H9 (cell line): ENCODE data around the gene PCDHA1. TPM values are rescaled to one million over a fixed set of nuclear protein-coding genes. Genes with fewer than 3 reads are reported as not detected.

ENCODE experiments used
- DNase-seq: peaks from one replicate; pipeline ENCODE4 v3.0.0-alpha.2; 2017
- H2AFZ ChIP-seq: one replicate; pipeline ENCODE4 v1.6.1; 2013; ENCODE audit warnings: mild to moderate bottlenecking, low read length, control low read depth, moderate library complexity
- H2AK5ac ChIP-seq: 2 replicates; pipeline ENCODE4 v1.6.1; 2013; ENCODE audit warnings: low read length, control low read depth, mixed read lengths; ENCODE audit not compliant: insufficient read length
- H2BK120ac ChIP-seq: one replicate; pipeline ENCODE4 v1.6.1; 2013; ENCODE audit warnings: low read depth, mild to moderate bottlenecking, low read length, control low read depth, inconsistent platforms; ENCODE audit not compliant: poor library complexity, severe bottlenecking
- H2BK12ac ChIP-seq: 2 replicates; pipeline ENCODE4 v1.6.1; 2013; ENCODE audit warnings: low read length, control low read depth, mixed read lengths, low read depth; ENCODE audit not compliant: insufficient read length
- H2BK15ac ChIP-seq: 2 replicates; pipeline ENCODE4 v1.6.1; 2013; ENCODE audit warnings: low read depth, low read length, control low read depth
- H2BK20ac ChIP-seq: one replicate; pipeline ENCODE4 v1.6.1; 2013; ENCODE audit warnings: low read depth, mild to moderate bottlenecking, low read length, control low read depth, inconsistent platforms; ENCODE audit not compliant: poor library complexity, severe bottlenecking
- H2BK5ac ChIP-seq: 2 replicates; pipeline ENCODE4 v1.6.1; 2013; ENCODE audit warnings: low read length, control low read depth, mixed read lengths; ENCODE audit not compliant: insufficient read length
- H3K14ac ChIP-seq: 2 replicates; pipeline ENCODE4 v1.6.1; 2013; ENCODE audit warnings: low read length, control low read depth; ENCODE audit not compliant: insufficient read depth
- H3K18ac ChIP-seq: 2 replicates; pipeline ENCODE4 v1.6.1; 2013; ENCODE audit warnings: low read depth, mild to moderate bottlenecking, mixed read lengths, low read length, control low read depth; ENCODE audit not compliant: insufficient read length
- H3K23ac ChIP-seq: 2 replicates; pipeline ENCODE4 v1.6.1; 2013; ENCODE audit warnings: low read length, control low read depth, mixed read lengths, low read depth; ENCODE audit not compliant: insufficient read length
- H3K23me2 ChIP-seq: 2 replicates; pipeline ENCODE4 v1.6.1; 2013; ENCODE audit warnings: low read depth, mild to moderate bottlenecking, mixed read lengths, low read length, control low read depth; ENCODE audit not compliant: insufficient read length, poor library complexity, severe bottlenecking
- H3K27ac ChIP-seq: 2 replicates; pipeline ENCODE4 v1.5.1; 2013; ENCODE audit warnings: low read length, control low read depth, mixed read lengths, low read depth; ENCODE audit not compliant: insufficient read length
- H3K27me3 ChIP-seq: 2 replicates; pipeline ENCODE4 v1.6.1; 2013; ENCODE audit warnings: low read length, control low read depth, inconsistent platforms; ENCODE audit not compliant: insufficient read depth
- H3K4ac ChIP-seq: 2 replicates; pipeline ENCODE4 v1.6.1; 2013; ENCODE audit warnings: low read depth, mild to moderate bottlenecking, control low read depth, inconsistent platforms, low read length, moderate library complexity
- H3K4me1 ChIP-seq: 2 replicates; pipeline ENCODE4 v1.6.1; 2013; ENCODE audit warnings: low read length, control low read depth, inconsistent platforms; ENCODE audit not compliant: insufficient read depth
- H3K4me2 ChIP-seq: 2 replicates; pipeline ENCODE4 v1.6.1; 2013; ENCODE audit warnings: low read length, control low read depth, mixed read lengths; ENCODE audit not compliant: insufficient read length, insufficient read depth
- H3K56ac ChIP-seq: 2 replicates; pipeline ENCODE4 v1.6.1; 2013; ENCODE audit warnings: low read depth, mild to moderate bottlenecking, mixed read lengths, low read length, control low read depth; ENCODE audit not compliant: insufficient read length
- H3K79me1 ChIP-seq: 2 replicates; pipeline ENCODE4 v1.6.1; 2013; ENCODE audit warnings: low read depth, mild to moderate bottlenecking, moderate library complexity, low read length, control low read depth, inconsistent platforms; ENCODE audit not compliant: insufficient read depth, poor library complexity, severe bottlenecking
- H3K79me2 ChIP-seq: 2 replicates; pipeline ENCODE4 v1.6.1; 2013; ENCODE audit warnings: low read length, control low read depth, inconsistent platforms; ENCODE audit not compliant: insufficient read depth
- H3K9ac ChIP-seq: 2 replicates; pipeline ENCODE4 v1.6.1; 2013; ENCODE audit warnings: low read length, control low read depth, mixed read lengths; ENCODE audit not compliant: insufficient read length; ENCODE audit errors: extremely low read depth
- H3K9me3 ChIP-seq: one replicate; pipeline ENCODE4 v1.6.1; 2013; ENCODE audit warnings: low read depth, low read length, inconsistent platforms; ENCODE audit not compliant: control insufficient read depth
- H3T11ph ChIP-seq: one replicate; pipeline ENCODE4 v1.6.1; 2013; ENCODE audit warnings: mild to moderate bottlenecking, low read length, control low read depth, inconsistent platforms
- H4K20me1 ChIP-seq: one replicate; pipeline ENCODE4 v1.6.1; 2013; ENCODE audit not compliant: control insufficient read depth, insufficient read length, insufficient read depth
- H4K5ac ChIP-seq: 2 replicates; pipeline ENCODE4 v1.6.1; 2013; ENCODE audit warnings: low read depth, mild to moderate bottlenecking, mixed read lengths, low read length, control low read depth; ENCODE audit not compliant: insufficient read length
- H4K8ac ChIP-seq: replicated peaks from 2 replicates; pipeline ENCODE4 v1.6.1; 2013; ENCODE audit warnings: low read length, control low read depth, mixed read lengths, low read depth; ENCODE audit not compliant: insufficient read length
- H4K91ac ChIP-seq: 2 replicates; pipeline ENCODE4 v1.6.1; 2013; ENCODE audit warnings: low read depth, mild to moderate bottlenecking, moderate library complexity, mixed read lengths, low read length, control low read depth; ENCODE audit not compliant: insufficient read length
- H3K27ac Mint-ChIP-seq, 3 experiments: 2 replicates in 2 of 3; 3 replicates in 1 of 3; pipeline ENCODE4 v1.8.0; 2020 to 2021; ENCODE audit warnings: mixed read lengths in 3 of 3, mild to moderate bottlenecking in 1 of 3, moderate library complexity in 1 of 3
- H3K27me3 Mint-ChIP-seq: 2 replicates; pipeline ENCODE4 v1.8.0; 2021; ENCODE audit warnings: low read depth, mild to moderate bottlenecking, moderate library complexity, mixed read lengths
- H3K36me3 Mint-ChIP-seq, 3 experiments: 2 replicates in 2 of 3; 3 replicates in 1 of 3; pipeline ENCODE4 v1.8.0; 2020 to 2021; ENCODE audit warnings: low read depth in 3 of 3, mixed read lengths in 3 of 3; ENCODE audit not compliant: insufficient read depth in 1 of 3
- H3K4me1 Mint-ChIP-seq, 2 experiments: 2 replicates each; pipeline ENCODE4 v1.8.0; 2020; ENCODE audit warnings: mixed read lengths in 2 of 2
- H3K4me3 Mint-ChIP-seq, 2 experiments: 2 replicates in 1 of 2; 3 replicates in 1 of 2; pipeline ENCODE4 v1.8.0; 2020 to 2021; ENCODE audit warnings: mild to moderate bottlenecking in 2 of 2, mixed read lengths in 2 of 2, moderate library complexity in 1 of 2
- H3K9me3 Mint-ChIP-seq, 2 experiments: 2 replicates in 1 of 2; 3 replicates in 1 of 2; pipeline ENCODE4 v1.8.0; 2020; ENCODE audit warnings: mild to moderate bottlenecking in 2 of 2, mixed read lengths in 2 of 2, moderate library complexity in 1 of 2
- WGBS: extraction: QIAGEN DNeasy Blood & Tissue Kit; methylation state at CpG from one replicate; pipeline ENCODE4 v1.1.7; 2013; ENCODE audit warnings: missing lambda C conversion rate, low lambda C conversion rate, mixed read lengths; ENCODE audit not compliant: insufficient read length; ENCODE audit errors: extremely low coverage; 5-methylcytosine and 5-hydroxymethylcytosine counted together
- total RNA-seq: library from RNA; stranded (reverse); gene quantifications from 2 replicates; pipeline ENCODE4 v1.2.1, GENCODE V29; 2021
- TF ChIP-seq, protein P1 (sequence below): fragments of 200-600 bp; sonication (generic); conservative IDR thresholded peaks from 3 replicates; pipeline ENCODE4 v1.8.0; 2021; ENCODE audit warnings: antibody characterized with exemption, mild to moderate bottlenecking

PCDHA1 gene
- total RNA-seq, 1 experiment from 2014 or later: 0.61 TPM

DNA sequence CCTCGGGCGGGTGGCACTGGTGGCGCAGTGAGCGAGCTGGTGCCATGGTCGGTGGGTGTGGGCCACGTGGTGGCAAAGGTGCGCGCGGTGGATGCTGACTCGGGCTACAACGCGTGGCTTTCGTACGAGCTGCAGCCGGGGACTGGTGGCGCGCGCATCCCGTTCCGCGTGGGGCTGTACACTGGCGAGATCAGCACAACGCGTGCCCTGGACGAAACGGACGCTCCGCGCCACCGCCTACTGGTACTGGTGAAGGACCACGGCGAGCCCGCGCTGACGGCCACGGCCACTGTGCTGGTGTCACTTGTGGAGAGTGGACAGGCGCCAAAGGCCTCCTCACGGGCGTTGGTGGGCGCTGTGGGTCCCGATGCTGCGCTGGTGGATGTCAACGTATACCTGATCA lies 22.9 kb downstream of the PCDHA1 start:
- no peak overlapping the region for H2AK5ac ChIP-seq
- H3K79me1 ChIP-seq: no peaks in the 10 kb centered on the region
- DNase-seq: peak; percentile 27
- H3K14ac ChIP-seq: no peak overlapping the region
- no peak overlapping the region for H3K4me2 ChIP-seq
- no peak overlapping the region for H2BK120ac ChIP-seq
- no peak overlapping the region for H3K4ac ChIP-seq
- H4K5ac ChIP-seq: no peak overlapping the region
- Mint-ChIP-seq H3K9me3 (peaks cover 31 to 36% of the 10 kb centered on the region in 2 experiments), H3K4me1 (peaks cover 0 to 4% of the 10 kb centered on the region in 2 experiments; a peak in 2 of 4 replicates), H3K36me3 (peaks cover 4 to 36% (median 17%) of the 10 kb centered on the region in 3 experiments; a peak in 5 of 7 replicates), H3K27ac (no peak overlapping the region), H3K27me3 (no peaks in the 10 kb centered on the region), H3K4me3 (no peak overlapping the region; a peak in 1 of 5 replicates)
- H2AFZ ChIP-seq: no peak overlapping the region
- H2BK5ac ChIP-seq: no peak overlapping the region
- TF ChIP-seq, protein P1, sequence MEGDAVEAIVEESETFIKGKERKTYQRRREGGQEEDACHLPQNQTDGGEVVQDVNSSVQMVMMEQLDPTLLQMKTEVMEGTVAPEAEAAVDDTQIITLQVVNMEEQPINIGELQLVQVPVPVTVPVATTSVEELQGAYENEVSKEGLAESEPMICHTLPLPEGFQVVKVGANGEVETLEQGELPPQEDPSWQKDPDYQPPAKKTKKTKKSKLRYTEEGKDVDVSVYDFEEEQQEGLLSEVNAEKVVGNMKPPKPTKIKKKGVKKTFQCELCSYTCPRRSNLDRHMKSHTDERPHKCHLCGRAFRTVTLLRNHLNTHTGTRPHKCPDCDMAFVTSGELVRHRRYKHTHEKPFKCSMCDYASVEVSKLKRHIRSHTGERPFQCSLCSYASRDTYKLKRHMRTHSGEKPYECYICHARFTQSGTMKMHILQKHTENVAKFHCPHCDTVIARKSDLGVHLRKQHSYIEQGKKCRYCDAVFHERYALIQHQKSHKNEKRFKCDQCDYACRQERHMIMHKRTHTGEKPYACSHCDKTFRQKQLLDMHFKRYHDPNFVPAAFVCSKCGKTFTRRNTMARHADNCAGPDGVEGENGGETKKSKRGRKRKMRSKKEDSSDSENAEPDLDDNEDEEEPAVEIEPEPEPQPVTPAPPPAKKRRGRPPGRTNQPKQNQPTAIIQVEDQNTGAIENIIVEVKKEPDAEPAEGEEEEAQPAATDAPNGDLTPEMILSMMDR: no peak
- no peaks in the 10 kb centered on the region for H3K27me3 ChIP-seq
- no peak overlapping the region for H3K23ac ChIP-seq
- no peak overlapping the region for H3K18ac ChIP-seq
- no peak overlapping the region for H3K27ac ChIP-seq
- H4K8ac ChIP-seq: no peak overlapping the region
- H3T11ph ChIP-seq: no peak overlapping the region
- no peaks in the 10 kb centered on the region for H3K4me1 ChIP-seq
- no peak overlapping the region for H2BK15ac ChIP-seq
- no peak overlapping the region for H4K91ac ChIP-seq
- H3K9ac ChIP-seq: no peak overlapping the region
- H2BK12ac ChIP-seq: no peak overlapping the region
- WGBS: no CpG with 5 or more reads among the region's 43 CpGs
- H3K9me3 ChIP-seq: no peaks in the 10 kb centered on the region
- H3K79me2 ChIP-seq: no peaks in the 10 kb centered on the region
- H3K23me2 ChIP-seq: no peaks in the 10 kb centered on the region
- H3K56ac ChIP-seq: no peak overlapping the region
- H4K20me1 ChIP-seq: no peaks in the 10 kb centered on the region
- no peak overlapping the region for H2BK20ac ChIP-seq
